ENCODE measurements around the gene NPR2. TPM values are rescaled to one million over a fixed set of nuclear protein-coding genes. Genes with fewer than 3 reads are reported as not detected.

The NPR2 gene
- total and polyA plus RNA-seq, 2 of the 13 experiments (the other 11 are each of a cell fraction or from before 2014, with no cell fraction given): 7.4 to 9.4 TPM

DNA sequence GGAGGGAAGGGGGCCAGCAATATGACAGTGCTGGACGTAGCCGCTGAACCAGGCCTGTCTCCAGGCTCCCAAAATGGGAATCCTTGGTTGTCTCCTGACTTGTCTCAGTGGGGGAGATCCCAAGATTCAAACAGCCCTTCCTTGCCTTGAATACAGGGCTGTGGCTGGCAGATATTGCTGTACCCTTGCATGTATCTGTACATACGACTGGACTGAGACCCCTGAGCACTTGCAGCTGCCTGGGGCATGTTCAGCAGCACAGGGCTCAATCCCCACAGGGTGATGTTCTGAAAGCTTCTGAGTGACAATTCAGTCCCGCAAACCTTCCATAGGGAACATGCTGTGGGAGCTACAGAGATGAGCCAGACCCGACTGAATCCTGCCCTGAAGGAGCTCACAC, 65.5 kb downstream of the NPR2 start (continued):
- TF ChIP-seq, protein P1, sequence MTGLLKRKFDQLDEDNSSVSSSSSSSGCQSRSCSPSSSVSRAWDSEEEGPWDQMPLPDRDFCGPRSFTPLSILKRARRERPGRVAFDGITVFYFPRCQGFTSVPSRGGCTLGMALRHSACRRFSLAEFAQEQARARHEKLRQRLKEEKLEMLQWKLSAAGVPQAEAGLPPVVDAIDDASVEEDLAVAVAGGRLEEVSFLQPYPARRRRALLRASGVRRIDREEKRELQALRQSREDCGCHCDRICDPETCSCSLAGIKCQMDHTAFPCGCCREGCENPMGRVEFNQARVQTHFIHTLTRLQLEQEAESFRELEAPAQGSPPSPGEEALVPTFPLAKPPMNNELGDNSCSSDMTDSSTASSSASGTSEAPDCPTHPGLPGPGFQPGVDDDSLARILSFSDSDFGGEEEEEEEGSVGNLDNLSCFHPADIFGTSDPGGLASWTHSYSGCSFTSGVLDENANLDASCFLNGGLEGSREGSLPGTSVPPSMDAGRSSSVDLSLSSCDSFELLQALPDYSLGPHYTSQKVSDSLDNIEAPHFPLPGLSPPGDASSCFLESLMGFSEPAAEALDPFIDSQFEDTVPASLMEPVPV (CRISPR knock-in tag; IDR thresholded peaks at IDR 0.05): no peak
- TF ChIP-seq, protein P2, sequence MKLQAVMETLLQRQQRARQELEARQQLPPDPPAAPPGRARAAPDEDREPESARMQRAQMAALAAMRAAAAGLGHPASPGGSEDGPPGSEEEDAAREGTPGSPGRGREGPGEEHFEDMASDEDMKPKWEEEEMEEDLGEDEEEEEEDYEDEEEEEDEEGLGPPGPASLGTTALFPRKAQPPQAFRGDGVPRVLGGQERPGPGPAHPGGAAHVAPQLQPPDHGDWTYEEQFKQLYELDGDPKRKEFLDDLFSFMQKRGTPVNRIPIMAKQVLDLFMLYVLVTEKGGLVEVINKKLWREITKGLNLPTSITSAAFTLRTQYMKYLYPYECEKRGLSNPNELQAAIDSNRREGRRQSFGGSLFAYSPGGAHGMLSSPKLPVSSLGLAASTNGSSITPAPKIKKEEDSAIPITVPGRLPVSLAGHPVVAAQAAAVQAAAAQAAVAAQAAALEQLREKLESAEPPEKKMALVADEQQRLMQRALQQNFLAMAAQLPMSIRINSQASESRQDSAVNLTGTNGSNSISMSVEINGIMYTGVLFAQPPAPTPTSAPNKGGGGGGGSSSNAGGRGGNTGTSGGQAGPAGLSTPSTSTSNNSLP (IDR thresholded peaks at IDR 0.05; ENCODE audit: low read depth, low read length): no peak
- TF ChIP-seq ZNF235 (CRISPR knock-in tag; IDR thresholded peaks at IDR 0.05; ENCODE audit: borderline replicate concordance) (no peak), NR2F6 (IDR thresholded peaks at IDR 0.05) (no peak), NR2F6 (CRISPR knock-in tag; IDR thresholded peaks at IDR 0.05) (no peak), TAF1 (CRISPR knock-in tag; IDR thresholded peaks at IDR 0.05) (no peak), ZNF652 (CRISPR knock-in tag; IDR thresholded peaks at IDR 0.05; ENCODE audit: borderline replicate concordance, low read depth) (no peak), KAT2B (IDR thresholded peaks at IDR 0.05; ENCODE audit: borderline replicate concordance, low read depth, low read length) (no peak)

DNA sequence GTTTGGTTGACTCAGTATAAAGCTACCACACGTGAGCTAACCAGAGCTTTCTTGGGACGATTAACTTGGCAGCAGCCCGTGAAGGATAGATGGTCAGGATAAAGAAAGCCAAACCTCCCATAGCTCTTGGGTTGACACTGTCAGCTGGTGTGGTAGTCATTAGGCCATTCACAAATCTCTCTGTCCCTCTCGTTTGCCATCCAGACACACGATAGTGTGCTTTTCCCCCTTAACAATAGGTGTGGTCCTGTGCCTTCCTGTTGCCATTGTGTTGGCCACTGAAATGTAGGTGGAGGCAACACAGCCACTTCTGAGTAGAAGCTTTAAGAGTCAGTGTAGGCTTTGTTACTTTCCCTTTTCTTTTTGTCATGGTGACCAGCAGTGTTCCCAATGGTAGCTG, 67.1 kb downstream of the NPR2 start:
- H3K79me2 ChIP-seq (ENCODE audit: insufficient read depth, low read length): no peaks in the 10 kb centered on the region
- 32% methylated on average over 5 of the region's 5 CpGs for WGBS (ENCODE audit: low lambda C conversion rate)
- H2AFZ ChIP-seq (ENCODE audit: low read length): no peak overlapping the region
- FAIRE-seq: no peak
- H3K9me3 ChIP-seq (ENCODE audit: low read length): no peaks in the 10 kb centered on the region
- H3K27me3 ChIP-seq (ENCODE audit: control insufficient read depth in 1 of 2, insufficient read depth in 2 of 2, low read length in 2 of 2): peaks cover 0 to 30% of the 10 kb centered on the region in 2 experiments; a peak in 2 of 5 replicates
- ChIA-PET CTCF (ENCODE audit: low intra/inter-chr PET ratio, low total read pairs) (no interaction called here), POLR2A (no interaction called here)
- H4K20me1 ChIP-seq (ENCODE audit: insufficient read depth, low read length): no peaks in the 10 kb centered on the region
- H3K9ac ChIP-seq (ENCODE audit: insufficient read depth, low read depth, low read length): no peak overlapping the region
- no peaks in the 10 kb centered on the region for H3K4me1 ChIP-seq (ENCODE audit: insufficient read depth, low read length)
- TF ChIP-seq ZNF674 (CRISPR knock-in tag; IDR thresholded peaks at IDR 0.05; ENCODE audit: low read depth) (no peak), RCOR2 (CRISPR knock-in tag; IDR thresholded peaks at IDR 0.05) (no peak), ZNF558 (CRISPR knock-in tag; IDR thresholded peaks at IDR 0.05; ENCODE audit: borderline replicate concordance) (no peak), RFXANK (CRISPR knock-in tag; IDR thresholded peaks at IDR 0.05) (no peak)
- TF ChIP-seq, protein P3, sequence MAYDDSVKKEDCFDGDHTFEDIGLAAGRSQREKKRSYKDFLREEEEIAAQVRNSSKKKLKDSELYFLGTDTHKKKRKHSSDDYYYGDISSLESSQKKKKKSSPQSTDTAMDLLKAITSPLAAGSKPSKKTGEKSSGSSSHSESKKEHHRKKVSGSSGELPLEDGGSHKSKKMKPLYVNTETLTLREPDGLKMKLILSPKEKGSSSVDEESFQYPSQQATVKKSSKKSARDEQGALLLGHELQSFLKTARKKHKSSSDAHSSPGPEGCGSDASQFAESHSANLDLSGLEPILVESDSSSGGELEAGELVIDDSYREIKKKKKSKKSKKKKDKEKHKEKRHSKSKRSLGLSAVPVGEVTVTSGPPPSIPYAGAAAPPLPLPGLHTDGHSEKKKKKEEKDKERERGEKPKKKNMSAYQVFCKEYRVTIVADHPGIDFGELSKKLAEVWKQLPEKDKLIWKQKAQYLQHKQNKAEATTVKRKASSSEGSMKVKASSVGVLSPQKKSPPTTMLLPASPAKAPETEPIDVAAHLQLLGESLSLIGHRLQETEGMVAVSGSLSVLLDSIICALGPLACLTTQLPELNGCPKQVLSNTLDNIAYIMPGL (CRISPR knock-in tag; IDR thresholded peaks at IDR 0.05; ENCODE audit: borderline replicate concordance in 1 of 2, low read depth in 1 of 2): no peak
- no TSS peak for BruUV-seq (replicated peaks)
- no peak overlapping the region for H3K4me2 ChIP-seq (ENCODE audit: low read depth, low read length)
- no peak overlapping the region for H3K4me3 ChIP-seq (replicated peaks in 1 of 3; ENCODE audit: insufficient read depth in 1 of 3, low read depth in 2 of 3, low read length in 3 of 3)
- no peak for ATAC-seq
- intact Hi-C loops (cut with micrococcal nuclease; ENCODE audit: unreplicated experiment): no loop called here
- H3K36me3 ChIP-seq (replicated peaks in 1 of 2; ENCODE audit: control insufficient read depth in 1 of 2, insufficient read depth in 2 of 2, low read length in 2 of 2): no peaks in the 10 kb centered on the region
- in situ Hi-C loops (cut with HindIII; ENCODE audit: extremely low pct_ligation_motif_present, low pct_unique_long_range_greater_than_20kb): no loop called here
- H3K27ac ChIP-seq (ENCODE audit: extremely low read length, insufficient read depth, low read length): no peak overlapping the region
- DNase-seq (ENCODE audit: low spot score): no peak
